NT2/D1 (cell line): ENCODE measurements around the gene CEP135.

Experiments
- SUZ12 ChIP-seq: IDR thresholded peaks from 2 replicates; pipeline ENCODE4 v1.6.1; 2011; ENCODE audit not compliant: insufficient read length, insufficient read depth; ENCODE audit errors: extremely low read depth
- YY1 ChIP-seq: IDR thresholded peaks from 2 replicates; pipeline ENCODE4 v1.6.1; 2011; ENCODE audit not compliant: insufficient read length, insufficient read depth
- ZNF274 ChIP-seq: IDR thresholded peaks from 2 replicates; pipeline ENCODE4 v1.6.1; 2011; ENCODE audit warnings: mild to moderate bottlenecking, low read depth, low read length

- TF ChIP-seq ZNF274 = no peak
- no peak for TF ChIP-seq YY1
- TF ChIP-seq SUZ12 = no peak
Measured at GRCh38 chr4:55964046-55964445, 15.3 kb downstream of the CEP135 start.
